Measurements from ENCODE around the gene SPR.
"Not testable (repeated sequence)": the region's sequence is repeated elsewhere in the genome, so short reads cannot be mapped to it uniquely, and the experiment has no call there.

Gene SPR

DNA sequence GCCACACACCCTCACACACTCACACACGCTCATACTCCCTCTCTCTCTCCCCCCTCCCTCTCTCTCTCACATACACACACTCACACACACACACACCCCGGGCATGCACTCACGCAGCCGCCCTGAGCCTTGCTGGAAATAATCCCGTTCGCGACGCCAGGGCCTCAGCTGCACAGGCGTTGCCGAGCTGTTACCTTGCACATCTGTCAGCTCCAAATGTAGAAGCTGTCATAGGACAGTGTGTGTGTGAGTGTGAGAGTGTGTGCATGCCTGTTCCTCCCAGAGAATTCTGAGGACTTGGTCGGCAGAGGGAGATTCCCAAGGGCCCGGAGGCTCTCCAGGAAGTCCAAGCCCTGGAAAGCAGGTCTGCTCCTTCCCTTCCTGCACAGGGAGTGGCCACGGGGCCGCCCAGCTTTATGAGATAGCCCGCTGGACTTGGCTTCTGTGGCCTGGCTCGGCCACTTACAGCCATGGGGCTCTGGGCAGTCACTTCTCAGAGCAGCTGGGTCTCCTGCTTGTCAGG lies 8.6 kb downstream of the SPR start:
- TF ChIP-seq ZFX (IDR thresholded peaks at IDR 0.05; ENCODE audit: borderline replicate concordance): no peak
- TF ChIP-seq, protein P1, sequence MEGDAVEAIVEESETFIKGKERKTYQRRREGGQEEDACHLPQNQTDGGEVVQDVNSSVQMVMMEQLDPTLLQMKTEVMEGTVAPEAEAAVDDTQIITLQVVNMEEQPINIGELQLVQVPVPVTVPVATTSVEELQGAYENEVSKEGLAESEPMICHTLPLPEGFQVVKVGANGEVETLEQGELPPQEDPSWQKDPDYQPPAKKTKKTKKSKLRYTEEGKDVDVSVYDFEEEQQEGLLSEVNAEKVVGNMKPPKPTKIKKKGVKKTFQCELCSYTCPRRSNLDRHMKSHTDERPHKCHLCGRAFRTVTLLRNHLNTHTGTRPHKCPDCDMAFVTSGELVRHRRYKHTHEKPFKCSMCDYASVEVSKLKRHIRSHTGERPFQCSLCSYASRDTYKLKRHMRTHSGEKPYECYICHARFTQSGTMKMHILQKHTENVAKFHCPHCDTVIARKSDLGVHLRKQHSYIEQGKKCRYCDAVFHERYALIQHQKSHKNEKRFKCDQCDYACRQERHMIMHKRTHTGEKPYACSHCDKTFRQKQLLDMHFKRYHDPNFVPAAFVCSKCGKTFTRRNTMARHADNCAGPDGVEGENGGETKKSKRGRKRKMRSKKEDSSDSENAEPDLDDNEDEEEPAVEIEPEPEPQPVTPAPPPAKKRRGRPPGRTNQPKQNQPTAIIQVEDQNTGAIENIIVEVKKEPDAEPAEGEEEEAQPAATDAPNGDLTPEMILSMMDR (IDR thresholded peaks at IDR 0.05): no peak
- H3K27ac ChIP-seq: no peak overlapping the region

DNA sequence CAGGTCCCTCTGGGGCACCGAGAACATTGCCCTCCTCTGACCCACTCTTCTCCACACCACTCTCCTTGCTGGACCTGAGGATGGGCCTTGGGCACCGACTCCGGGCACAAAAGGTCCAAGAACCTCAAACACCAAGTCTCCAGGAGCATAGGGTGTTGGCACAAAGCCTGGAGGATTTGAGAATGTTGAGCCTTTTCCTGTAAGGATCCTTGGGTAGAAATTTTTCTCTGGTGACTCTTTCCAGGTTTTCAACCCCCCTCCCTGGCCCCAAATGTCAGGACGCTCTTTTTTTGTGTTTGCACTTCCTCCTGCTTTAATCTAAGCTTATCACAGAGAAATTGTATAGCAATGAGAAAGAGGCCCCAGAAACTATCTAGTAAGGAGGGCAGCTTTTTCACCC lies 9.2 kb downstream of the SPR start:
- TF ChIP-seq, protein P1 (IDR thresholded peaks at IDR 0.05): no peak
- no peak for TF ChIP-seq ZFX (IDR thresholded peaks at IDR 0.05; ENCODE audit: borderline replicate concordance)
- no peak overlapping the region for H3K27ac ChIP-seq

DNA sequence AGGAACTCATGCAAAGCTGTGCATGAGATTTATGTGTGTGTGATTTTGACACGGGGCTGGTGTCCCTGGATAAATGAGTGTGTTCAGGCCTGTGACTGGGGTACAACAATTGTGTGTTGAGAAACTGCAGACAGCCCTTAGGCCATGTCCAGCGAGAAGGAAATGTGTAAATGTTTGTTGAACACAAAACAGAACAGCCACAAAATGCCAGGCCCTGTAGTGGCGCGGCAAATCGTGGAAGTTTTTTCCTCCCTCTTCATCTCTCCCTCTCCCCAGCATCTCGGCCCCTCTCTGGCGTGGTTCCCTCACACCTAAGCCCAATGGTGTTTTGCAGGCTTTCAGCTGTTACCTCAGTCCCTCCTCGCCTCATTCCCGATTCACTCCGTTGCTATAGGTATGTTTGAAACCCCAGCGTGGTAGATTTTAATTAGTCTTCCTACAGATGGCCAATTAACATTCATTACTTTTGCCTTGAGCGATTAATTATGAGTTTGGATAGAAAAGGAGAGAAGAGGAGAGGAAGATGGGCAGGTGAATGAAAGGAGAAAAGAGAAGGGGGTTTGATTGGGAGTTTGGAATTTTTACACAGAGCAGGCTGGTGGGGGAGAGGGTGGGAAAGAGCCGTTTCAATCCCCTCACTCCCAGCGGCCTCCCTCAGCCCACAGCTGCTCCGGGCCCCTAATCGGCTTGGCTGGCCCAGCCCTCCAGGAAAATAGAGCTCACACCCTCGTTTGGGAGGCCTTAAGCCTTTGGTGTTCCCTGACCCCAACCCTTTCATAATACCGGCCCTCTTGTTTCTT lies 10.8 kb downstream of the SPR start:
- TF ChIP-seq, protein P1 (IDR thresholded peaks at IDR 0.05): no peak
- no peak for TF ChIP-seq ZFX (IDR thresholded peaks at IDR 0.05; ENCODE audit: borderline replicate concordance)
- H3K27ac ChIP-seq: no peak overlapping the region

DNA sequence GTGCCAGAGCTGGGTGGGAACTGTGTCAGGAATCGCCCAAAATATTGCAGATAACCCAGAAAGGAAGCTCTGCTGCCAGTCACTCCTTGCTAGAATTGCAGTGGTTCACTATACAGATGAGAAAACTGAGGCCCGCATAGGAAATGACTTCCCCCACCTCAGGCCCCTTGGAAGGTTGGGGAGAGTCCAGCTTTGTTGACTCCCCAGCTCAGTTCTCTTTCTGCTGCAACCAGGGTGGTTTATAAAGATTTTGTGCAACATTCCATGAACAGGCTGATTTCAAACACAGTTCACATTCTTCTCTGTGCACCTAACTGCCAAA lies 11.3 kb downstream of the SPR start:
- TF ChIP-seq ZFX (IDR thresholded peaks at IDR 0.05; ENCODE audit: borderline replicate concordance): no peak
- TF ChIP-seq, protein P1 (IDR thresholded peaks at IDR 0.05): no peak
- no peak overlapping the region for H3K27ac ChIP-seq

DNA sequence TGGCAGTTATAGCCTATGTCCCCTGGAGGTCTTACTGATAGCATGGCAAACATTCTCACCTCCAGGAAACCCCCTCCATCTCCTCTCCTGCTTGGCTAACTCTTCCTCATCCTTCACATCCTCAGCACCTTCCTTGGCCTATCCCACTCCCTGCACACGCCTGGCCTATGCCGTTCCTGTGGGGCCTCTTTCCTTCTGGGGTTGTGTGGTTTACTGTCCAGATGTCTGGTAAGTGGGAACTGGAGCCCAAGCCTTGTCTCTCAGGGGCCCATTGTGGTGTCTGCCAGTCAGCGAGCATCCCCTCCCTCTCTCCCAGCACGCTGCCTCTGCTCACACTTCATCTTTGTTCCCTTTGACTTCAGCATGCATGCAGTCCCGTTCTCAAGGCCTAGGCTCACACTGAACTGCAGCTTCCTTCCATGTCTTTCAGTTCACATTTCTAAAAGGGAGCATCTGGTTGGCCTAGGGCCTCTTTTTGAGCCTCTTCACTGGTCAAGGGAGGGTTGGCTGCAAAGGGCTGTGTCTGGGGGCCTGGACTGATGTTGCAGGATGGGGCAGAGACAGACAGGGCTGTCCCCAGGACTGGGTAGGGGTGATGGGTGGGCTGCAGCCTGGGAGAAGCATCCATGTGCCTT lies 13.1 kb downstream of the SPR start:
- H3K27ac ChIP-seq: no peak overlapping the region
- TF ChIP-seq, protein P1 (IDR thresholded peaks at IDR 0.05): no peak

DNA sequence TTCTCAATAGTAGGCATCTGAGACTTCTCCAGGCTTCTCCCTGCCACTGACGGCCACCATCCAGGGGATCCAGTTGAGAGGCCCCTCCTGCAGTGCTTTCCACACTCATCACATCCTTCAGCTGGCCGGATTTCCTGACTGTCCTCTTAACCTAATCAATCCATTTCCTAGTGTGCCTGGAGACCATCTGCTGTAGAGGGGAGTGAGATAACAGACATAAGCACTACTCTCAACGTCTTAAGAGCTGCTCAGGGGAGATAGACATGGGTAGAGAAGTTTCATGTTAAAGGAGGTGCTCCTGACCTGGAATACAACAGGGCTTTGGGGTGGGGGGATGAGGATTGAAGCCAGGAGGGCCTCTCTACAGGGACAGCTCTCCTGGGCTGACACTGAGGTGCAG lies 14.2 kb downstream of the SPR start:
- no peak overlapping the region for H3K27ac ChIP-seq
- no peak for TF ChIP-seq ZFX (IDR thresholded peaks at IDR 0.05; ENCODE audit: borderline replicate concordance)
- TF ChIP-seq, protein P1 (IDR thresholded peaks at IDR 0.05): no peak

DNA sequence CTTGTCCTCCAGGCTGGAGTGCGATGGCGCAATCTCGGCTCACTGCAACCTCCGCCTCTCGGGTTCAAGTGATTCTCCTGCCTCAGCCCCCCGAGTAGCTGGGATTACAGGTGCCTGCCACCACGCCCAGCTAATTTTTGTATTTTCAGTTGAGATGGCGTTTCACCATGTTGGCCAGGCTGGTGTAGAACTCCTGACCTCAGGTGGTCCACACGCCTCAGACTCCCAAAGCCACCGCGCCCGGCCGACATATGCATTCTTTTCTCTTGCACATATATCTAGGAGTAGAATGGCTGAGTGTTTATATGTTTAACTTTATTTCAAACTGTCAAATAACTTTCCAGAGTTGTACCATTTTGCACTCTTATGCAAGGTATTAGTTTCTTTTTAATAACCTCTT lies 20.2 kb downstream of the SPR start:
- not testable (repeated sequence) for H3K27ac ChIP-seq

Measured in 22Rv1 (cell line).